ENCODE results near the gene S100A4.
A peak's percentile ranks its signal among the peaks of the same experiment; 100 is the strongest.
"Not testable (repeated sequence)": the region's sequence is repeated elsewhere in the genome, so short reads cannot be mapped to it uniquely, and the experiment has no call there.

The S100A4 gene

DNA sequence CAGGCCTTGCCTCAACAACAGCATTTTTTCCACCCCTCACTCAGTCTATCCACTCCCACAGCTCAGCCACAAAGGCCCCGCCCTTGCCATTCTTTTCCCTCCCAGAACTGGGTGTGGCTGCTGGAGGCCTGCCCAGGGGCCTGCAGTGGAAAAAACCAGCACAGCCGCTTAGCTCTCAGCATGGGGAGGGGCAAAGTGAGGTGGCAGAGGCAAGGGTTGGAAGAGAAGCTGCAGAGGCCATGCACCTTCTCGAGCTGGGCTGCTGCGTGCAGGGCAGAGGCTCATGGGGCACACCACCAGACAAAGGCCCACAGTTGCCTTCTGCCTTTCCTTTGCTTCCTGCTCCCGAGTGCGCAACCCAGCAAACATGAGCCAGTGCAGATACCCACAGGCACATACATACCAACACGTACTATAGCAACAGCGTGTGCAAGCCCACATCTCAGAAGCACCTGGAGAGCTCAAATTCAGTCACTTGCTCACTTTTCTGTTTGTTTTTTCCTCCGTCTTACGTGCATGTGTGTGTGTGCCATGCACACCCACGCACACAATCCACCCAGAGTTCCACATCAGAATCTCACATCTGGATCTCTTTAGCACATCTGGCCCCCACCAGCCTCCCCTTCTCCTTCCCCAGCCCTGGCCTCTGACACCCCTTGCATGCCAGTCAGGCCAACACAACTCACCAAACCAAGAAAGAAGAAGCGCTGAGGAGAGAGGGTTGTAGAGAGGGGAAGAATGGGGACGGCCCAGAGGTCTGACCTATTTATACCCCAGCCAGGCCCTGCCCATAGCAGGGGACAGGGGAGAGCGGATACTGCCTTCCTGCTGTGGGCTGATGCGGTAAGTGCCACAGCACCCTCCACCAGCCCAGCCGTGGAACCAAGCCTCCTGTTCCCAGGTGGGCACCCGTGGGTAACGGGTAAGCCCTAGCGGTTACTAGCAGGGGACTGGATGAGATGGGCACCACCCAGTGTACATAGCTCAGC is at the start of gene S100A4:
Gene S100A4, minus strand, starts transcription at position 740 of the 989 bp plus-strand sequence. CDS start 1,012 bp downstream, outside the sequence.
- peak; percentile 46 for FAIRE-seq
- DNase-seq (ENCODE audit: extremely low spot score, insufficient read length, low read depth) = no peak

DNA sequence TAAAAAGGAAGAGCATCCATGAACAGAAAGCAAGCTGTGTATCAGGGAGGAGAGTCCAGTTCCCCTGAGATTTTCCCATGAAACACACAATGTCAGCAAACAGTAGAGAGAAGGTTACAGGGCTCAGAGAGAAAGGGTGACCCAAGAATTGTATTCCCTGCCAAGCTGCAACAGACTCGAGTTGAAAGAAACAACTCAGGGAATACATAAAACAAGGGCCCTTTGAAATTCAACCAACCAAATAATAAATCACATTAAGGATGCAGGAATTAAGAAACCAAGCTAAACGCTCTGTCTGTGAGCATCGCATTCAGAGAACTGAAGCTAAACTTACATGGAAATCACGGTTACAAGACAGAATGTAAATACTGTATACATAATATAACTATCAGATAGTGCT is 47.1 kb upstream of the S100A4 start:
- DNase-seq (ENCODE audit: extremely low spot score, insufficient read length, low read depth) (no peak), FAIRE-seq (no peak)

DNA sequence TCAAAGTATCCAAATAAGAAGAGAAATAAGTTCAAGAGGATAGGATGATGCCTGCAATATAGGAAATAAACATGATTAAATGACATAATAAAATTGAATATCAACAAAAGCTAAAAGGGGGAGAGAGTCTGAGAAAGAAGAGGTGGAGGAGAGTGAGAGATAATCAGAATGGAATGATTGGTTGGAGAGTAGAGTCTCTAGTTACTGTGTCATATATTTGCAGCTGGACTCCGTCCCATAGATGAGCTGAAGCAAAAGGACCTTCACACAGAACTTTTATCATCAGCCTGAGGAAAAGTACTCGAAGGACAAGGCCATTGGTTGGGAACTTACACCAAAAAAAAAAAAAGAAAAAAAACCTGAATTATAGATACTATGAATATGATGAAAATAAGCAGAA is 42.9 kb upstream of the S100A4 start:
- FAIRE-seq (no peak), DNase-seq (ENCODE audit: extremely low spot score, insufficient read length, low read depth) (no peak)

DNA sequence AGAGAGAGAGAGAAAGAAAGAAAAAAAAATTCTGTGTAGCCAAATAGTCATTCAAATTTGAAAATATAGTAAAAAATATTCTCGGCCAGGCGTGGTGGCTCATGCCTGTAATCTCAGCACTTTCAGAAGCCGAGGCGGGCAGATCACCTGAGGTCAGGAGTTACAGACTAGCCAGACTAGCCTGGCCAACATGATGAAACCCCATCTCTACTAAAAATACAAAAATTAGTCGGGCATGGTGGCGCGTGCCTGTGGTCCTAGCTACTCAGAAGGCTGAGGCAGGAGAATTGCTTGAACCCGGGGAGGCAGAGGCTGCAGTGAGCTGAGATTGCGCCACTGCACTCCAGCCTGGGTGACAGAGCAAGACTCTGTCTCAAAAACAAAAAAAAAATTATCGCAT is 42.4 kb upstream of the S100A4 start:
- FAIRE-seq; DNase-seq (ENCODE audit: extremely low spot score, insufficient read length, low read depth): not testable (repeated sequence)

DNA sequence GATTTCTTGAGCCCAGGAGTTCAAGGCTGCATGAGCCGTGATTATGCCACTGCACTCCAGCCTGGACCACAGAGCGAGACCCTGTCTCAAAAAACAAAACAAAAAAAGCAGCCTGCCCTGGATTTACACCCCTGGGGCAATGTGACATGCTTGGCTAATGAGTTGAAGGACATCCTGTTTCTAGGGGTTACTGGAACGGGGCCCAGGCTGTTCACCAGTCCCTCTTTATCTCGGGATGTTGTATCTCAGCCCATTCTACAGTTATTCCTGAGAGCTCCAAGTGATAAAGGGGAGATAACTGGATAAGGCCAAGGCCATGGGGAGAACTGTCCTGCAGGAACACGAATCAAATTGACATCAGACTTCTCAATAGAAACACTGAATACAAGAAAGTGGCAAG is 41.7 kb upstream of the S100A4 start:
- FAIRE-seq (no peak), DNase-seq (ENCODE audit: extremely low spot score, insufficient read length, low read depth) (no peak)

DNA sequence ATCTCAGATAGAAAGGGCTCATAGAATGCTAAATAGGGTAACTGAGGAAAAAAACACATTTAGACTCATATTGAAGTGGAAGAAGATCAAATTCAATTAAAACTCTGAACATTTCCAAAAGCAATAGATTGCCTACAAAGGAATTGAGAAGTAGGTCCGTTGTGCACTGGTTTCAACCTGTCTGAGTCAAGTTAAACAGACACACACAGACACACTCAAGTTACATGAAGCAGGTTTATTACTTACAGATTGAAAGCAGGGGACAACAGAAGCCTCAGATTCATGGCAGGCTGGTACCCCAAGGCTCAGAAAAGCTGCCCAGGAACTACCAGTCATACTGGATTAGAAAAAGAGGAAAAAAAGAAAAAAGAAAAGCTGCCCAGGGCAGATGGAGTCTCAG is 40.7 kb upstream of the S100A4 start:
- no peak for DNase-seq (ENCODE audit: extremely low spot score, insufficient read length, low read depth)
- no peak for FAIRE-seq

DNA sequence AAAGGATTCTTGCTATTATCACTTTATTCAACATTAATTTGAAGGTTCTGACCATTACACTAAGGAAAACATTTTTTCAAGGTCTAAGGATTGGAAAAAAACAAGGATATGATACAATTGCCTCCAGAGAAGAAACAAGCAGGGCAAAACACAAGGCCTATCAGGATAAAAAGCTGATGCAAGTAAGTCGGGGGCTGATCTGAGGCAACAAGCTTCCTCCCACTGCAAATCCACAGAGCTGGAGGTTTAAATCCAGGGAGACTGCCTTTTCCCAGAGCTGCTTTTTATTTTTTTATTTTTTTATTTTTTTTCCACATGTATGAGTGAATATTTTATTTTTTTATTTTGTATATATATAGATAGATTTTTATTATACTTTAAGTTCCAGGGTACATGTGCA is 39.4 kb upstream of the S100A4 start:
- DNase-seq (ENCODE audit: extremely low spot score, insufficient read length, low read depth) (no peak), FAIRE-seq (no peak)

DNA sequence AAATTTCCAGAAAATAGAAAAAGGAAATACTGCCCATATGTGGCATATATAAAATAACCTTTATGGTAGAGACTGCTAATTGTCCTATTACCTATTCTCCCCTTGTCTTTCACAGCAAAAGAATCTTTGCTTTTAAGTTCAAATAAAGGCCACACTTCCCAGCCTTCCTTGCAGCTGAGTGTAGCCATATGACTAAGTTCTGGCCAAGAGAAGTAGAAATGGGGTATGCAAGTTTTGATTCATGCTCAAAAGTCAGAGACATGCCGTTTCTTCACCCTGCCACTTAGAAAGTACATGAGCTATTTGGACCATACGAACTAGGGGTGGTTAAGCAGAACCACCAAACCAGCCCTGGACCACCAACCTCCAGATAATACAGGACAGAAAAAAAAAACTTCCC is 38.4 kb upstream of the S100A4 start:
- no peak for FAIRE-seq
- DNase-seq (ENCODE audit: extremely low spot score, insufficient read length, low read depth) = no peak

DNA sequence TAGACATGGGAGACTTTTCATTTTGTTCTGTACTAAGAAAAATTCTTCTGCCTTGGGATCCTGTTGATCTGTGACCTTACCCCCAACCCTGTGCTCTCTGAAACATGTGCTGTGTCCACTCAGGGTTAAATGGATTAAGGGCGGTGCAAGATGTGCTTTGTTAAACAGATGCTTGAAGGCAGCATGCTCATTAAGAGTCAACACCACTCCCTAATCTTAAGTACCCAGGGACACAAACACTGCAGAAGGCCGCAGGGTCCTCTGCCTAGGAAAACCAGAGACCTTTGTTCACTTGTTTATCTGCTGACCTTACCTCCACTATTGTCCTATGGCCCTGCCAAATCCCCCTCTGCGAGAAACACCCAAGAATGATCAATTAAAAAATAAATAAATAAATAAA is 37.9 kb upstream of the S100A4 start:
- not testable (repeated sequence) for FAIRE-seq; DNase-seq (ENCODE audit: extremely low spot score, insufficient read length, low read depth)

DNA sequence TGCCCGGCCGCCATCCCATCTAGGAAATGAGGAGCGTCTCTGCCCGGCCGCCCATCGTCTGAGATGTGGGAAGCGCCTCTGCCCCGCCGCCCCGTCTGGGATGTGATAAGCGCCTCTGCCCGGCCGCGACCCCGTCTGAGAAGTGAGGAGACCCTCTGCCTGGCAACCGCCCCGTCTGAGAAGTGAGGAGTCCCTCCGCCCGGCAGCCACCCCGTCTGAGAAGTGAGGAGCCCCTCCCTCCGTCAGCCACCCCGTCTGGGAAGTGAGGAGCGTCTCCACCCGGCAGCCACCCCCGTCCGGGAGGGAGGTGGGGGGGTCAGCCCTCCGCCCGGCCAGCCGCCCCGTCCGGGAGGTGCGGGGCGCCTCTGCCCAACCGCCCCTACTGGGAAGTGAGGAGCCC is 37.2 kb upstream of the S100A4 start:
- DNase-seq (ENCODE audit: extremely low spot score, insufficient read length, low read depth); FAIRE-seq: not testable (repeated sequence)

DNA sequence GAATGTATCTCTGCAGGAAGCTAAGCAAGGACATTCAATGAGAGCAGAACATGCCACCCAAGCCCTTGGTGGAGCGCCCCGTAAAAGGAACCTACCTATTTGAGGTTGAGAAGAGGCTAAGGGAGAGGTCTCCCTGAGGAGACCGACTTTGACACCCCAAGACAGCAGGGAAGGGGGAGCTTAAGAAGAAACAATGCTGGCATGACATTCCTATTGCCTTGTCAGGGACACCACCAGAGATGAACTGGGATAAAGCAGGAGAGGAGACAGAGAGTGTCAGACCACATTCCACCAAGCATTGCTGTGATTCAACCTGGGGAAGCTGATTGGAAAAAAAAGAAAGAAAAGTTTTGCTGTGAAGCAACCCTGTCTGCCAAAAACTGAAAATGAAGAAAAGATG is 33.3 kb upstream of the S100A4 start:
- no peak for DNase-seq (ENCODE audit: extremely low spot score, insufficient read length, low read depth)
- FAIRE-seq = no peak

DNA sequence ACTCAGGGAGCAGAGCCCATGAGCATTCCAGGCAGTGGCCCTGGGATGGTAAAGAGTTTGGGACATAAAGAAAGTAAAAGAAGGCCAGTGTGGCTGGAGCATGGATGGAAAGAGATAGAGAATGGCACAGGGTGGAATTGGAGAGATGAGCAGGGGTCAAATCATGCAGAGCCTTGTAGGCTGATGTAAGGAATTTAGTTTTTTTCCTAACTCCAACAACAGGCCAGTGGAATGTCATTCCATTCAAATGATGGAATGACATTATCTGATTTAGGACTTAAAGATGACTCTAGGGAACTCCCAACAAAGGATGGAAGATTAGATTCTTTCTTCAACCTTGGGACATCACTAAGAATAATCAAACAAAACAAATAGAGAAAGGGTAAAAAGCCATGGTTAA is 32.9 kb upstream of the S100A4 start:
- FAIRE-seq (no peak), DNase-seq (ENCODE audit: extremely low spot score, insufficient read length, low read depth) (no peak)

DNA sequence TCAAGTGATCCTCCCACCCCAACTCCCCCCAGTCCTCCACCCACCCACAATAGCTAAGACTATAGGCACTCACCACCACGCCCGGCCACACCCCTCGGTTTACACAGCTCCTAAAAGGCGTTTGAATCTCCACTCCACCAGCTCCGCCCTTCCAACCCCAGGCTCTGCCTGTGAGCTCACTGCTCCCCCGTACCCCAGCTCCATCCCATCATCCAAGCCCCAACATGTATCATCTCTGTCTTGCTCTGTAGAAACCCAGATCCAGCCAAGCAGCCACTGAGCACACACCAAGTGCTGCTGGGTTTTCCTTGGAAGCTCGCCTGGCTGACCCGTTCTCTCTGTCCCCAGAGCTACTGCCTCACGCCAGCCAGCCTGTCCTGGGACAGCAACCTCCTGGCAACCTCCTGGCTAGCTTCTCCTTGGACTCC is 32.0 kb upstream of the S100A4 start:
- DNase-seq (ENCODE audit: extremely low spot score, insufficient read length, low read depth) = no peak
- FAIRE-seq = no peak

DNA sequence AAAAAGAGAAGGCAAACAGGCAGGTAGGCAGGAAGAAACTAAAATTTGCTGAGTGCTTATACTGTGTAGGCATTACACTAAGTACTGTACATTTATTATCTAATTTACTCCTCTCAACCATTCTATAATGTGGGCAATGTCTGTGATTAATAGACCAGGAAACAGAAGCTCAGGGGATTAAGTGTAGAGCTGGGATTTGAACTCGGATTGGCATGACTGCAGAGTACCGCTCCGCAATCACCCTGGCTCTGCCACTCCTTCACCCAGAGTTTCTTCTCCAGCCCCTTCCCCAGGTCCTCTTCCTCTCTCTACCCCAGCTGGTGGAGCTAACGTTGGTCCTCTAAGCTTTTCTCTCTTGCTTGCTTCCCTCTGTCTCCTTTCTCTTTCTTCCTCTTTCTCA is 31.5 kb upstream of the S100A4 start:
- no peak for FAIRE-seq
- DNase-seq (ENCODE audit: extremely low spot score, insufficient read length, low read depth) = no peak

DNA sequence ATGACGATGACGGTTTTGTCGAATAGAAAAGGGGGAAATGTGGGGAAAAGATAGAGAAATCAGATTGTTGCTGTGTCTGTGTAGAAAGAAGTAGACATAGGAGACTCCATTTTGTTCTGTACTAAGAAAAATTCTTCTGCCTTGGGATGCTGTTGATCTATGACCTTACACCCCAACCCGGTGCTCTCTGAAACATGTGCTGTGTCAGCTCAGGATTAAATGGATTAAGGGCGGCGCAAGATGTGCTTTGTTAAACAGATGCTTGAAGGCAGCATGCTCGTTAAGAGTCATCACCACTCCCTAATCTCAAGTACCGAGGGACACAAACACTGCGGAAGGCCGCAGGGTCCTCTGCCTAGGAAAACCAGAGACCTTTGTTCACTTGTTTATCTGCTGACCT is 29.9 kb upstream of the S100A4 start:
- FAIRE-seq; DNase-seq (ENCODE audit: extremely low spot score, insufficient read length, low read depth): not testable (repeated sequence)

DNA sequence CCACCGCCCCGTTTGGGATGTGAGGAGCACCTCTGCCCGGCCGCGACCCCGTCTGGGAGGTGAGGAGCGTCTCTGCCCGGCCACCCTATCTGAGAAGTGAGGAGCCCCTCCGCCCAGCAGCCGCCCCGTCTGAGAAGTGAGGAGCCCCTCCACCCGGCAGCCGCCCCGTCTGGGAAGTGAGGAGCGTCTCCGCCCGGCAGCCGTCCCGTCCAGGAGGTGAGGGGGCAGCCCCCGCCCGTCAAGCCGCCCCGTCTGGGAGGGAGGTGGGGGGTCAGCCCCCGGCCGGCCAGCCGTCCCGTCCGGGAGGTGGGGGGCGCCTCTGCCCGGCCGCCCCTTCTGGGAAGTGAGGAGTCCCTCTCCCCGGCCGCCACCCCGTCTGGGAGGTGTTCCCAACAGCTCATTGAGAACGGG is 29.5 kb upstream of the S100A4 start:
- not testable (repeated sequence) for DNase-seq (ENCODE audit: extremely low spot score, insufficient read length, low read depth); FAIRE-seq

DNA sequence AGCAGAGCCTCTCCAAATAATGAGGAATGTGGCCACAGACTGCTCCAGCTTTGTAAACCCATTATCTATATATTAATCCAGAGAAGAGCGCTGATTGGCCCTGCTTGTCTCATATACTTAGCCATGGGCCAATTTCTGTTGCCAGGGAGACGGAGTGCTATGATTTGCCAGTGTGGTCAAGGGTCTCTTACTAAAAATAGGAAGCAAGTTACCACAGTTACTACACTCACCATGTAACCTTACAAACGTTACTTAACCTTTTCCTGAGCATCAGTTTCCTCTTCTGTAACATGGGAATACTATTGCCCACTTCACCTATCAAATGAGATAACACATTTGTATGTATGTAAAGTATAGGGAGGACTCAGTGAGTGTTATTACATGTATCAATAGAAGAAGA is 27.7 kb upstream of the S100A4 start:
- DNase-seq (ENCODE audit: extremely low spot score, insufficient read length, low read depth) (no peak), FAIRE-seq (no peak)

DNA sequence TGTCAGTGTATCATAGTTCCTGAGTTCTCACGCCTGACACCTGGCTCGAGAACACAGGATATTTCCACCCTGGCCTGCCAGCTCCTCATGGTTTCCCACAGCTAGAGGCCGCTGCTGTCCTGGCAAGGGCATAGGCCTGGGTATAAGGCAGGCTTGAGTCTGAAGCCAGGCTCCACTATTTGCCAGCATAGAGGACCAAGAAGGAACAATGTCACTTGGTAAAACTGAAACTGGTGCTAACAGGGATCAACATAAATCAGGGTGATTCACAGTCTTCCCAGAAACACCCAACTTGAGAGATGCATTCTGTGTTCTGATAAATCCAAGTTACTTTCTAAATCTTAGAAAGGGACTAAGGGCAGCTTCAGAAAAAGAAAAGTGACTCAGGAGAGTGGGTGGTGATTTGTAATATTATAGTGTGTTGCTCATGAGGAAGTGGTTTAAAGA is 27.0 kb upstream of the S100A4 start:
- no peak for DNase-seq (ENCODE audit: extremely low spot score, insufficient read length, low read depth)
- FAIRE-seq = peak; percentile 29

DNA sequence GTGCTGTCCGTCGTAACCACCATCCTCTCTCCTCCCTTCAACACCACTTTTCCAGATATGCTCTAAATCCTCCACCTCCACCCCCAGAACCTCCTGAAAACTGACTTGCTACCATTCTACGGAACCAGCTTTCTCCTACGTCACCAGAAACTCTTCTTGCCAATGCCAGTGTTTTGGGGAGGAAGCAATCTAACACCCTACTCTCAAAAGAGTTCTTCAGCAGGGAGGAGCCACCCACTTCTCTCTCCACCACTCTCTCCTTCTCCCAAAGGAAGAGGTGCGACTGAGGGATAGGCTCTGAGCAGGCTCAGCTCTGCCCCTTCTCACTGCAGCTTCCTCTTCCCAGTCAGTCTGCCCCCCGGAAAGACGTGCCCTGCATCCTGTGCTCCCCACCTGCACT is 26.1 kb upstream of the S100A4 start:
- DNase-seq (ENCODE audit: extremely low spot score, insufficient read length, low read depth) = no peak
- FAIRE-seq = no peak

DNA sequence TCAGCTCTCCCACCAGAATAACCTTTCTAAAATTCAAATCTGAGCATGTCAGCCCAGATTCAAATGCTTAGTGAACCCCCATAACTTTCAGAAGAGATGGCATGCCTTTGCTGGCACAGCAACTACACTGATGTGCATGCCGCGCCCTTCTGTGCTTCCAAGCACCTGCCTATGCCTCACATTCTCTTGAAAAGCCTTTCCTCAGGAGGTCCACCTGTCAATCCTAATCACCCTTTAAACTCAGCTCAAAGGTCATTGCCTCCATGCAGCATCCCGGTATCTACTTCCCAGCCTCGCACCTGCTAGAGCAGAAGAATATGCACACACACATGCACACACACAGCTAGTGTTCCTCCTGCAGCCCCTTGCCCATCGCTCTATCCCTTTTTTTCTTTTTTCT is 25.3 kb upstream of the S100A4 start:
- FAIRE-seq (no peak), DNase-seq (ENCODE audit: extremely low spot score, insufficient read length, low read depth) (no peak)

DNA sequence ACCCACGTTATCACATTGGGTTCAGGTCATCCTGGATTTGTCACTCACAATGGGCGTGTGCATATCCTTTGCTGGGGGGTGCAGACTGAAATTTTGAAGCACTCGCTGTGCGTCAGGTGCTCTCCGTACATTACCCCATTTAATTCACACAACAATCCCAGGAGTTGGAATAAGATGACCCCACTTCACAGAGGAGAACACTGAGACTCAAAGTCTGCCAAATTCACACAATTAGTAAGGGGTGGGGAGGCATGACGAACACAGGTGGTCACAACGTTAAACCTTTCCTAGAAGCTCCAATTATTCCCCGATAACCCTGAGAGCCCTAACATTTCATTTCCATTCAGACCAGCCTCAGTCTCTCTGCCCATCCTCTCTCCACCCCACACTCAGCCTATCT is 23.9 kb upstream of the S100A4 start:
- no peak for FAIRE-seq
- DNase-seq (ENCODE audit: extremely low spot score, insufficient read length, low read depth) = no peak
